Neural cell (in vitro differentiated cells): Measurements from ENCODE around the gene SNRNP40. TPM values are rescaled to one million over a fixed set of nuclear protein-coding genes. Genes with fewer than 3 reads are reported as not detected.

Experiments
- H2AFZ ChIP-seq: fragments of 200-600, 300-800 bp; sonication (generic), shearing (Covaris generic); 2 replicates; pipeline ENCODE4 v1.6.0; 2014; ENCODE audit warnings: low read depth, mild to moderate bottlenecking, antibody characterized with exemption, low read length, moderate library complexity
- H3F3A ChIP-seq: fragments of 200-600 bp; shearing (Covaris generic); 2 replicates; pipeline ENCODE4 v1.6.1; 2016; ENCODE audit warnings: mild to moderate bottlenecking, moderate library complexity, mixed read lengths, antibody characterized with exemption, low read length; ENCODE audit not compliant: insufficient read depth, poor library complexity, severe bottlenecking
- H3K27ac ChIP-seq: fragments of 200-600, 300-800 bp; sonication (generic), shearing (Covaris generic); 2 replicates; pipeline ENCODE4 v1.5.1; 2014; ENCODE audit warnings: mild to moderate bottlenecking, low read length, moderate library complexity
- H3K27me3 ChIP-seq: fragments of 300-800, 200-600 bp; sonication (generic), shearing (Covaris generic); 2 replicates; pipeline ENCODE4 v1.6.0; 2014; ENCODE audit warnings: mild to moderate bottlenecking, low read depth, low read length, moderate library complexity; ENCODE audit not compliant: insufficient read depth
- H3K36me3 ChIP-seq: fragments of 300-800, 200-600 bp; sonication (generic), shearing (Covaris generic); 2 replicates; pipeline ENCODE4 v1.5.1; 2014; ENCODE audit warnings: mild to moderate bottlenecking, antibody characterized with exemption, low read length, moderate library complexity; ENCODE audit not compliant: insufficient read depth
- H3K4me2 ChIP-seq: fragments of 300-800, 200-600 bp; sonication (generic), shearing (Covaris generic); 2 replicates; pipeline ENCODE4 v1.6.0; 2014; ENCODE audit warnings: mild to moderate bottlenecking, low read length
- H3K4me3 ChIP-seq: fragments of 300-800, 200-600 bp; sonication (generic), shearing (Covaris generic); 2 replicates; pipeline ENCODE4 v1.5.1; 2014; ENCODE audit warnings: mild to moderate bottlenecking, low read length, moderate library complexity
- H3K79me2 ChIP-seq: fragments of 200-600 bp; shearing (Covaris generic); replicated peaks from 2 replicates; pipeline ENCODE4 v1.6.0; 2014; ENCODE audit warnings: mild to moderate bottlenecking, low read length, moderate library complexity; ENCODE audit not compliant: insufficient read depth
- H3K9ac ChIP-seq: fragments of 300-800, 200-600 bp; sonication (generic), shearing (Covaris generic); 2 replicates; pipeline ENCODE4 v1.6.1; 2016; ENCODE audit warnings: mild to moderate bottlenecking, low read length, mixed read lengths
- H3K9me2 ChIP-seq: fragments of 200-600 bp; shearing (Covaris generic); 2 replicates; pipeline ENCODE4 v1.6.1; 2016; ENCODE audit warnings: mild to moderate bottlenecking, low read length, mixed read lengths; ENCODE audit not compliant: insufficient read depth
- H3K9me3 ChIP-seq: fragments of 200-600, 300-800 bp; sonication (generic), shearing (Covaris generic); 2 replicates; pipeline ENCODE4 v1.6.1; 2016; ENCODE audit warnings: mild to moderate bottlenecking, mixed run types, low read length, moderate library complexity, mixed read lengths
- H4K20me1 ChIP-seq: fragments of 200-600 bp; shearing (Covaris generic); 2 replicates; pipeline ENCODE4 v1.6.1; 2016; ENCODE audit warnings: mild to moderate bottlenecking, mixed run types; ENCODE audit not compliant: insufficient read depth
- EP300 ChIP-seq: fragments of 450-650 bp; conservative IDR thresholded peaks from 2 replicates; pipeline ENCODE4 v1.6.1; 2014; ENCODE audit warnings: antibody characterized with exemption, mild to moderate bottlenecking, moderate library complexity; ENCODE audit not compliant: poor library complexity, severe bottlenecking
- EZH2 ChIP-seq: fragments of 200-600, 300-800 bp; shearing (Covaris generic), sonication (generic); IDR thresholded peaks from 2 replicates; pipeline ENCODE4 v1.6.1; 2014; ENCODE audit warnings: antibody characterized with exemption, low read length, borderline replicate concordance, mild to moderate bottlenecking; ENCODE audit not compliant: insufficient read depth, poor library complexity, severe bottlenecking
- MXI1 ChIP-seq: fragments of 450-650 bp; conservative IDR thresholded peaks from 2 replicates; pipeline ENCODE4 v1.6.1; 2014; ENCODE audit warnings: antibody characterized with exemption, mild to moderate bottlenecking; ENCODE audit not compliant: poor library complexity, severe bottlenecking
- POLR2AphosphoS5 ChIP-seq: IDR thresholded peaks from 2 replicates; pipeline ENCODE4 v1.6.1; 2012
- RAD21 ChIP-seq: fragments of 450-650 bp; conservative IDR thresholded peaks from 2 replicates; pipeline ENCODE4 v1.6.1; 2014; ENCODE audit warnings: antibody characterized with exemption, mild to moderate bottlenecking, moderate library complexity
- SMC3 ChIP-seq: fragments of 450-650 bp; conservative IDR thresholded peaks from 2 replicates; pipeline ENCODE4 v1.6.1; 2014; ENCODE audit warnings: antibody characterized with exemption, mild to moderate bottlenecking, moderate library complexity; ENCODE audit not compliant: poor library complexity
- TAF1 ChIP-seq: IDR thresholded peaks from 2 replicates; pipeline ENCODE4 v1.6.1; 2012; ENCODE audit warnings: low read depth
- polyA plus RNA-seq: library from polyadenylated mRNA; depleted of rRNA; stranded (reverse); fragments of >200 nt; gene quantifications from 2 replicates; pipeline ENCODE4 v1.2.3, GENCODE V29; 2014
- TF ChIP-seq, protein P1 (sequence below): IDR thresholded peaks from 2 replicates; pipeline ENCODE4 v1.6.1; 2012; ENCODE audit warnings: borderline replicate concordance

Gene SNRNP40
- polyA plus RNA-seq, 1 donor from 2014 or later: 87.2 TPM

DNA sequence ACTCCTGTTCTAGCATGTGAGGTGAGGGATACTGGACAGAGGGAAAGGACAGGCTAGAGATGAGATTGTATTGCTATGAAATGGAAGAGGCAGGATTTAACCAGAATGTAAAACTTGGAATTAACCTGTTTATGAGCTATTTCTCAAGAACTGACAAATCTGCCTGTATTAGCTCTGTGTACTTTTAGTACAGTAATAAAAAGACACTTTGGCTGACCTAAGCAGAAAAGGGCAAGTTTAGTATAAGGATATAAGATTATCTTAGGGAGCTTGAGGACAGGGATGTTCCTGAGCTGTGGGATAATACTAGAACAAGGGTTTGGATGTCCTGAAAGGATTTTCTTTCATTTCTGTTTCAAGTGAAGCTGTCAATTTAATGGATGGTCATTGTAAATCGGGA, 11.4 kb upstream of the SNRNP40 start:
- H3K4me3 ChIP-seq: no peak overlapping the region

DNA sequence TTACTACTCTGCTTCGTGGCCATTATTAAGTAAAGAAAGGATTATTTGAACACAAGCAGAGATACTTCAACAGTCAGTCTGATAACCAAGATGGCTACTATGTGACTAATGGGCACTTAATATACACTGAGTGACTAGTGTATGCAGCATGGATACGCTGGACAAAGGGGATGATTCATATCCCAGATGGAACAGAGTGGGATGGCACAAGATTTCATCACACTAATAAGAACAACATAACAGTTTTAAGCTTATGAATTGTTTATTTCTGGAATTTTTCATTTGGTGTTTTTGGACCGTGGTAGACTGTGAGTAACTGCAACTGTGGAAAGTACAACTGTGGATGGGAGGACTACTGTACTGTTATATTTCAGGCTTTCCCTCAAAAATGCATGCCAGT, 9.7 kb upstream of the SNRNP40 start:
- H4K20me1 ChIP-seq: no peaks in the 10 kb centered on the region
- no peaks in the 10 kb centered on the region for H3K9me2 ChIP-seq
- TF ChIP-seq RAD21: no peak
- TF ChIP-seq EZH2: no peak
- no peak for TF ChIP-seq POLR2AphosphoS5
- TF ChIP-seq MXI1: no peak
- TF ChIP-seq SMC3: no peak
- no peak for TF ChIP-seq EP300
- no peaks in the 10 kb centered on the region for H3K27me3 ChIP-seq
- H3K9me3 ChIP-seq: no peaks in the 10 kb centered on the region
- H3K9ac ChIP-seq: no peak overlapping the region
- H3F3A ChIP-seq: no peaks in the 10 kb centered on the region
- H3K4me2 ChIP-seq: no peak overlapping the region
- H3K36me3 ChIP-seq: peaks cover 7% of the 10 kb centered on the region
- no peak overlapping the region for H2AFZ ChIP-seq
- peaks cover 17% of the 10 kb centered on the region for H3K79me2 ChIP-seq
- H3K4me3 ChIP-seq: no peak overlapping the region
- H3K27ac ChIP-seq: no peak overlapping the region

More for the DNA sequence above, 11.4 kb upstream of the SNRNP40 start:
- Histone ChIP-seq H3K9me2 (no peaks in the 10 kb centered on the region), H3K9ac (no peak overlapping the region), H3K79me2 (peaks cover 14% of the 10 kb centered on the region), H3K9me3 (no peaks in the 10 kb centered on the region), H3K4me2 (no peak overlapping the region), H3K36me3 (peaks cover 7% of the 10 kb centered on the region), H3K27ac (no peak overlapping the region), H3K27me3 (no peaks in the 10 kb centered on the region), H2AFZ (no peak overlapping the region), H3F3A (no peaks in the 10 kb centered on the region), H4K20me1 (no peaks in the 10 kb centered on the region)
- TF ChIP-seq RAD21 (no peak), SMC3 (no peak)

DNA sequence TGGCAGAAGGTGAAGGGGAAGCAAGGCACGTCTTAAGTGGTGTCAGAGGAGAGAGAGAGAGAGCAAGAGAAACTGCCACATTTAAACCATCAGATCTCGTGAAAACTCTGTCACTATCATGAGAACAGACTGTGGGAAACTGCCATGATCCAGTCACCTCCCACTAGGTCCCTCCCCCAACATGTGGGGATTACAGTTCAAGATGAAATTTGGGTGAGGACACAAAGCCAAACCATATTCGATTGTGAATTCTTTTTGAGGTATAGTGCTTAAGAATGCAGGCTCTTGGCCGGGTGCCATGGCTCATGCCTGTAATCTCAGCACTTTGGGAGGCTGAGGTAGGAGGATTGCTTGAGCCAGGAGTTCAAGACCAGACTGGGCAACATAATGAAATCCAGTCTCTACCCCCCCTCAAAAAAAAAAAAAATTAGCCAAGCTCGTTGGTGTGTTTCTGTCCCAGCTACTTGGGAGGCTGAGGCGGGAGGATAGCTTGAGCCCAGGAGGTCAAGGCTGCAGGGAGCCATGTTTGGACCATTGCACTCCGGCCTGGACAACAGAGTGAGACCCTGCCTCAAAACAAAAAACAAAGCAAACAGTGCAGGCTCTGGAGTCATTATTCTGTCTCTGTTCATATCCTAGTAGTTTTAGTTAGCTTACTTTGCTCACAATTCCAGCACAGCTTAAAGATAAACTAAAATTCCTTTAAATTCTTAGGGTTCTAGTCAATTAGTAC, 6.3 kb upstream of the SNRNP40 start:
- Histone ChIP-seq H3K36me3 (no peaks in the 10 kb centered on the region), H3K4me3 (no peak overlapping the region), H2AFZ (no peak overlapping the region), H3K9me3 (no peaks in the 10 kb centered on the region), H3K79me2 (peaks cover 47% of the 10 kb centered on the region), H3K4me2 (no peak overlapping the region), H3K27me3 (no peaks in the 10 kb centered on the region), H3K9ac (no peak overlapping the region), H4K20me1 (no peaks in the 10 kb centered on the region), H3K27ac (no peak overlapping the region), H3K9me2 (no peaks in the 10 kb centered on the region), H3F3A (peaks cover 2% of the 10 kb centered on the region)
- TF ChIP-seq SMC3 (no peak), EZH2 (no peak), POLR2AphosphoS5 (no peak), EP300 (no peak), MXI1 (no peak), TAF1 (no peak), RAD21 (no peak)
- TF ChIP-seq, protein P1, sequence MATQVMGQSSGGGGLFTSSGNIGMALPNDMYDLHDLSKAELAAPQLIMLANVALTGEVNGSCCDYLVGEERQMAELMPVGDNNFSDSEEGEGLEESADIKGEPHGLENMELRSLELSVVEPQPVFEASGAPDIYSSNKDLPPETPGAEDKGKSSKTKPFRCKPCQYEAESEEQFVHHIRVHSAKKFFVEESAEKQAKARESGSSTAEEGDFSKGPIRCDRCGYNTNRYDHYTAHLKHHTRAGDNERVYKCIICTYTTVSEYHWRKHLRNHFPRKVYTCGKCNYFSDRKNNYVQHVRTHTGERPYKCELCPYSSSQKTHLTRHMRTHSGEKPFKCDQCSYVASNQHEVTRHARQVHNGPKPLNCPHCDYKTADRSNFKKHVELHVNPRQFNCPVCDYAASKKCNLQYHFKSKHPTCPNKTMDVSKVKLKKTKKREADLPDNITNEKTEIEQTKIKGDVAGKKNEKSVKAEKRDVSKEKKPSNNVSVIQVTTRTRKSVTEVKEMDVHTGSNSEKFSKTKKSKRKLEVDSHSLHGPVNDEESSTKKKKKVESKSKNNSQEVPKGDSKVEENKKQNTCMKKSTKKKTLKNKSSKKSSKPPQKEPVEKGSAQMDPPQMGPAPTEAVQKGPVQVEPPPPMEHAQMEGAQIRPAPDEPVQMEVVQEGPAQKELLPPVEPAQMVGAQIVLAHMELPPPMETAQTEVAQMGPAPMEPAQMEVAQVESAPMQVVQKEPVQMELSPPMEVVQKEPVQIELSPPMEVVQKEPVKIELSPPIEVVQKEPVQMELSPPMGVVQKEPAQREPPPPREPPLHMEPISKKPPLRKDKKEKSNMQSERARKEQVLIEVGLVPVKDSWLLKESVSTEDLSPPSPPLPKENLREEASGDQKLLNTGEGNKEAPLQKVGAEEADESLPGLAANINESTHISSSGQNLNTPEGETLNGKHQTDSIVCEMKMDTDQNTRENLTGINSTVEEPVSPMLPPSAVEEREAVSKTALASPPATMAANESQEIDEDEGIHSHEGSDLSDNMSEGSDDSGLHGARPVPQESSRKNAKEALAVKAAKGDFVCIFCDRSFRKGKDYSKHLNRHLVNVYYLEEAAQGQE: no peak
